OCI-LY3 (cell line): ENCODE measurements around the gene TEX22.

Source experiments
- EZH2phosphoT487 ChIP-seq: fragments of 200-600 bp; shearing (Covaris generic); IDR thresholded peaks from 2 replicates; pipeline ENCODE4 v1.6.1; 2018; ENCODE audit warnings: antibody characterized with exemption, mixed run types, low read depth
- TF ChIP-seq, protein P1 (sequence below): fragments of 200-600, 300-600 bp; sonication (generic); IDR thresholded peaks from 2 replicates; pipeline ENCODE4 v1.5.1; 2014; ENCODE audit warnings: antibody characterized with exemption, low read length, low read depth

DNA sequence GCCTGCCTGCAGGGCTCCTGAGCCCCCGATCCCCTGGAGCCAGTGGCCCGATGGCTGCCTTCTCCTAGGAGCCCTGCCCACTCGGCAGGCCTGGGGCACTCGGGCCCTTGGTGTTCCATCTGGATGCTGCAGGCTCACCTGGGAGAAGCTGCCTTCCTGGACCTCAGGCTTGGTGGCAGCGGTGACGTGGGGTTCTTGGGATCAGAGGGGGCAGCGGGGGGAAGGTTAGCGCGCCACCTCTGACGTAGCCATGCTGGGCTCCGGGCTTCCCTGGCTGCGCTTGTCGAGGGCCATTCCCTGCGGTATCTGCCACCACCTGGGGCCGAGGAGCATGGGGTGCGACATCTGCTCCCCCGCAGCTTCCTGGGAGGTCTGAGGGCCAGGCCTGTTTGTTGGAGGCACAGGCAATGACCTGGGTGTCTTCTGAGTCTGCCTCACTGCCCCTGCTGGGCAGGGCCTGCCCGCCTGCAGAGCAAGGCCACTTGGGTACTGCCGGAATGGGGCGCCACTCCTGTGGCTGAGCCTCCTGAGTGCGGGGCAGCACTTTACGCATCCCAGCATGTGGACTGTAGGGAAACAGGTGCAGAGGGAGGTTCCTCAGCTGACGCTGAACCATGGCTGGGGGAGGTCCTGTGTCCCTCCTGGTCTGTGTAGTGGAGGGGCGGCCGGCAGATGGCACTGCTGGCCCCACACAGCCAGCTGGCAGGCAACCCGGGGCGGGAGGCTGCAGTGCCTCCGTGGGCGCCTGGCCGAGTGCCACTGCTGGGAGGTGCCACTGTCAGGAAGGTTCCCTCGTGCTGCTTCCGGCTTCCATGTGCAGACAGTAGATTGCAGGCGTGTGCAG lies 41.6 kb downstream of the TEX22 start:
- TF ChIP-seq, protein P1, sequence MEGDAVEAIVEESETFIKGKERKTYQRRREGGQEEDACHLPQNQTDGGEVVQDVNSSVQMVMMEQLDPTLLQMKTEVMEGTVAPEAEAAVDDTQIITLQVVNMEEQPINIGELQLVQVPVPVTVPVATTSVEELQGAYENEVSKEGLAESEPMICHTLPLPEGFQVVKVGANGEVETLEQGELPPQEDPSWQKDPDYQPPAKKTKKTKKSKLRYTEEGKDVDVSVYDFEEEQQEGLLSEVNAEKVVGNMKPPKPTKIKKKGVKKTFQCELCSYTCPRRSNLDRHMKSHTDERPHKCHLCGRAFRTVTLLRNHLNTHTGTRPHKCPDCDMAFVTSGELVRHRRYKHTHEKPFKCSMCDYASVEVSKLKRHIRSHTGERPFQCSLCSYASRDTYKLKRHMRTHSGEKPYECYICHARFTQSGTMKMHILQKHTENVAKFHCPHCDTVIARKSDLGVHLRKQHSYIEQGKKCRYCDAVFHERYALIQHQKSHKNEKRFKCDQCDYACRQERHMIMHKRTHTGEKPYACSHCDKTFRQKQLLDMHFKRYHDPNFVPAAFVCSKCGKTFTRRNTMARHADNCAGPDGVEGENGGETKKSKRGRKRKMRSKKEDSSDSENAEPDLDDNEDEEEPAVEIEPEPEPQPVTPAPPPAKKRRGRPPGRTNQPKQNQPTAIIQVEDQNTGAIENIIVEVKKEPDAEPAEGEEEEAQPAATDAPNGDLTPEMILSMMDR = no peak
- TF ChIP-seq EZH2phosphoT487 = no peak
